HG02610 (cell line): Measurements from ENCODE around the gene DPH3.

Source experiments
- ATAC-seq: cut with Tn5 transposase; IDR thresholded peaks from one replicate; pipeline ENCODE4 v1.9.1; 2021; ENCODE audit warnings: mild to moderate bottlenecking, moderate library complexity; ENCODE audit not compliant: unreplicated experiment

DPH3 gene

DNA sequence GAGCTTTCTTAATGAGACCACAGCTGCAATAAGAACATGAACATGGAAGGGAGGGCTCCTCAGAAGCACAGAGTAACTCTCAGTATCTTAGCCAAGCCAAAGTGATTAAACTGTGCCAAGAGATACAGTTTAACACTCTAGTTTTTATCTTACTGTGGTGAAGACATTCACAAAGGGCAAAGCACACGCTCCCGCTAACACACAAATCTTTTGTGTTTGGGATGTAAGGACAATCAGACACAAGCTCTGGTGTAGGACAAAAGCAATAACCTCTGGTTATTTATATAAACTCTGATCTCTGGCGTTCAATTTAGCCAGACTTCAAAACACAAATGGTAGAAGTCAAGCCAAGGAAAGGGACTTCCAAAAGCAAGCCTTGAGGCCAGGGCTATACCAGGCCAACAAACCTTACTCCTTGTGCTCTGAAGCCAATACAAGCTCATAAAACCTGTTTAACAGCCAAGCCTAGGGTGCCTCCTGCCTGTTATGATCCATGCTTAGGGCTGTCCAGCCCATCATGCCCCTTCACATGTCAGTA is 27.8 kb downstream of the DPH3 start:
- no peak for ATAC-seq

DNA sequence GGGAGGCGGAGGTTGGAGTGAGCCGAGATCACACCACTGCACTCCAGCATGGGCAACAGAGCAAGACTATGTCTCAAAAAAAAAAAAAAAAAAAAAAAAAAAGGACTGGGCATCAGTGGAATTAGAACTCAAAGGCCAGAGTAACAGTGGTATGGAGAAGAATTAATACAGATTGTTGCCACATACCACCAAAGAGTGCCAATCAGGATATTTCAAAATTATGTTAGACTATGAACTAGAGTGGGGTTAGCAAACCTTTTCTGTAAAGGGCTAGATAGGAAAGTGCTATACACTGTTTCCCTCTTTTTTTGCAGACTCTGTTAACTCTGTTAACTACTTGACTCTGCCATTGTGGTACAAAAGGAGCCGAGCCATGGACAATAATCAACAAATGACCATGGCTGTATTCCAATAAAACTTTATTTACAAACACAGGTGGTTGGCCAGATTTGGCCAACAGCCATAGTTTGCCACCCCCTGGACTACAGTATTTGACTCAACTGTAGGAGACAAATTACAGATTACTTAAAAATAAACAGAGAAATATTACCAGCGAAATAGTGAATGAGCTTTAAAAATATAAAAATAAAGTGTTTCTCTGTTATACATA is 28.6 kb downstream of the DPH3 start:
- no peak for ATAC-seq

DNA sequence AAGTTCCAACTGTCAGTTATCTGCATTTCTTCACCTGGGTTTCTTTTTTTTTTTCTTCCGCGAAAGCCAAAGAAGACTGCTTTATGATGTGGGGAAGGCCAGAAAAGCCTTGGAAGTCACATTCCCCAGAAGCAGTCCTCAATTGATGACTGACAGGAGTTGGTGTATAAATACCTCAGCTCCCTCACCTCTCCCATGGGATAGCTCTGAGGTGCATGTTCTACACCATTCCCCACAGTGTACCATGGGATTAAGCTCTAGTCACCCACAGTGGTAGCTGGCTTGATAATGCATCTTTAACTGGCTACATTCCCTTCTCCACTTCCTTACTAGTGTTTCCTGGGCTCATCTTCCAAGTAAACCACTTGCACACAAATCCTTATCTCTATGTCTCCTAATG is 30.5 kb downstream of the DPH3 start:
- no peak for ATAC-seq

DNA sequence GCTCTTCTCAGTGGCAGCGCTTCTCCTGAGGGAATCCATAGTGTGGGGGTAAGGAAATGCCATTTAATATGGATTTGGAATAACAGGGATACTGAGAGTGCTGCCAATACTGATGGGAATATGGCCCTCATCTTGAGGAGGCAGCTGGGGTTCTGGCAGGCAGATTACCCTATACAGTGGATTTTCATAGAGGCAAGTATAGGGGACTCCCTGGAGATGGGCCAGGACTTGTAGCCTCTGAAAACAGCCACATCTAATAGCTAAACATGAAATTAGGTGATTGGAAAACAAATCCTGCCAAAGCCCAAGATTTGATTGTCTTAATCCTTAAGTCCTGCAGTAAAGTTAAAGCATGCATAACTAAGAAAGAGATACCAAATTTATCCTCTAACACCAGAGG is 30.9 kb downstream of the DPH3 start:
- no peak for ATAC-seq

DNA sequence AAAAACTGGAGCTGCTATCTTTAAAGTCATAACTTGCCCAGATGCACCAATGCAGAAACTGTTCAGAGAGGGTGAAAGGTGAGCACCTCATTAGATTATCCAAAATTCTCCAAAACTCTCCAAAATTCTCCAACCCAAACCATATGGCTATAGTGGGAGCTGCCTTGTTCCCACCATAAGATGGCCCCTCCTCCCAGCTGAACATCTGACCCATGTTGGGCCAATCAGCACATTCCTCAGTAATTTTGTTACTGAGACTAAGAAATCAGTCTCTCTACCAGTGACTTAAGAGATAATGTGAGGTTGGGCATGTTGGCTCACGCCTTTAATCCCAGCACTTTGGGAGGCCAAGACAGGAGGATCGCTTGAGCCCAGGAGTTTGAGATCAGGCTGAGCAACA is 32.8 kb downstream of the DPH3 start:
- ATAC-seq: no peak

DNA sequence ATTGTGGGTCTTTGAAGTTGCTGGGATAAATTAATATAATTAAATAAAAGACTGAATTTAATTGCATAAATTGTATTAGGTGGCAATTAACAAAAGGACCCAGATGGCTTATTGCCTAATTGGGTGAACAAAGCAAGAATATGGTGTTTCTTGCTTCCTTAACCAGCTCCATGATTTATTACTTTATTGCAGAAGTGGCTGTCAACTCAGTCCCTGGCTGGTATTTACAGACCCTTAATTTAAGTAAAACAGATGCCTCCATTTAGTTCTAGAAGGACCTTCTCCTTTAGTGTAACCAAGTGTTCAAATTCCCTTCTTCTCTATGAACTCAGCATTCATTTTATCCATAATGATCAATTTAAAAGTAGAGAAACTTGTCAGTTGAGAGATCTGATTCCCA is 35.1 kb downstream of the DPH3 start:
- no peak for ATAC-seq

DNA sequence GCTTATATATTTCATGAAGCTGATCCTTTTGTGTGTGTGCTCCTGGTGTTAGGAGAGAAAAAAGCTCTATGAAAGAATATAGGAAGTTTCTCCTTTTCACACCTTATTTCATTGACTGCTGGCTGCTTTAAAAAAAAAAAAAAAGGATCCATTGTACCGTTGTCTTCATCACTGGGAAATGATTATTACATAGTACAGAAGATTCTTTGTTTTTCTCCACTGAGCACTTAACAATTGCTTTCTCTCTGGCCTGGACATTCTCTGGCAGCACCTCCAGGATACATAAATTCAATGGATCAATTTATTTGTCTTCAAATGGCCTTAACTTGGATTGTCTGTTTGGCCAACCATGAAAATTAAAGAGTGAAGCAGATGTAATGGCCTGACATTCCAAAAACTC is 37.2 kb downstream of the DPH3 start:
- no peak for ATAC-seq

DNA sequence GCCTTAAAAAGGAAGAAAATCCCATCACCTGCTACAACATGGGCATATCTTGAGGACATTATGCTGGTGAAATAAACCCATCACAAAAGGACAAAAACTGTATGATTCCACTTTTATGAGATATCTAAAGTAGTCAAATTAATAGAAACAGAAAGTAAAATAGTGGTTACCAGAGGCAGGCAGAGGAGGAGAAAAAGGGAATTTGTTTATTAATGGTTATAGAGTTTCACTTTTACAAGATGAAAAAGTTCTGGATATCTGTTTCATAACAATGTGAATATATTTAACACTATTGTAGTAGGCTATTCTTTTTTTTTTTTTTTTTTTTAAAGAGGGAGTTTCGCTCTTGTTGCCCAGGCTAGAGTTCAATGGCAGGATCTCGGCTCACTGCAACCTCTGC is 40.4 kb downstream of the DPH3 start:
- ATAC-seq: no peak

DNA sequence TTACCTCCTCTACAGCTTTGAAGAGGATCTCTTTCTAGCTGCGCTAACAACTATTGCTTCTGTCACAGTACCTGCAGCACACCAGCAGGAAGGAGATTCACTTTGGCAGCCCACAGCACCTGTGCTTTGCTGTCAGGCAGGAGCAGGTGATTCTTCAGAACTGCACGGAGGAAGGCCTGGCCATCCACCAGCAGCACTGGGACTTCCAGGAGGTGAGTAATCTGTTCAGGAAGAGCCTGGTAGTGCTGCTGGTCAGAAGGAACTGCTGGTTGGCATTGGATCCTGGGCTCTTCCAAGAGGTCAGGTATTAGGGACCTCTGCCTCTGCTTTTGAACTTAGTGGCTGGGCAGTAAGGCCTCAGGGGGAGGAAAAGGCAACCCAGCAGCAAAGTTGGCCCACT is 42.2 kb downstream of the DPH3 start:
- no peak for ATAC-seq

DNA sequence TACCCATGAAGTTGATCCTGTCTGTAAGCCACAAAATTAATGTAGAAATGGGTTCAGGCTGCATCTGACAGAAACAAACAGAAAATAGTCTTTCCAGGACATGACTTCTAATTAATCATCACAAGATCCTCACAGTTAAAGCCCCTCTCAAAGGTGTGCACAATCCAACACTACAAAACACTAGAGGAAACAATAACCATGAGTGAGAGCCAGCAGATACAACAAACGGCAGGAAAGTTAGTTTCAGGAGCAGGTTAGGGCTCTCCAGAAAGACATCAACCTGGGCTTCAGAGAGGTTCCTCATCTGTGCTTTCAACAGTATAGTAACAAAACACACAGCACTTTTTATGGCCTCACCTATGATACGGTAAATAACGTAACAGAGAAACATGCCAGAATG is 42.8 kb downstream of the DPH3 start:
- ATAC-seq: no peak

DNA sequence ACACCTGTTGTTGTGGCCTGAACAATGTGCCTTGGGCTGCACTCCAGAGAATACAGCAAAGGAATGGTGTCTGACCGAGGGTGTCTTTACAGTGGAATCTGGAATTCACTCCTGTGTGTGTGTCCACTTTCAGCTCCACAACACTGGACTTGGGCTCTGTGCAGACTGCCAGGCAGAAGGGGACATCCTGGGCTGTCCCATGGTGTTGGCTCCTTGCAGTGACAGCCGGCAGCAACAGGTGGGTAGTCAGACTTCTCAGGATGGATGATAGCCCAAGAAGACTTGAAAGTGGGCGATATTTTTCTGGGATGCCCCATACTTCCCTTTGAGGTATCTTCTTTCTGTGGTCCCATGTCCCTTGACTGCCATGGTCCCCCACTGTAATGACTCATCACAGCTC is 45.0 kb downstream of the DPH3 start:
- ATAC-seq: no peak

DNA sequence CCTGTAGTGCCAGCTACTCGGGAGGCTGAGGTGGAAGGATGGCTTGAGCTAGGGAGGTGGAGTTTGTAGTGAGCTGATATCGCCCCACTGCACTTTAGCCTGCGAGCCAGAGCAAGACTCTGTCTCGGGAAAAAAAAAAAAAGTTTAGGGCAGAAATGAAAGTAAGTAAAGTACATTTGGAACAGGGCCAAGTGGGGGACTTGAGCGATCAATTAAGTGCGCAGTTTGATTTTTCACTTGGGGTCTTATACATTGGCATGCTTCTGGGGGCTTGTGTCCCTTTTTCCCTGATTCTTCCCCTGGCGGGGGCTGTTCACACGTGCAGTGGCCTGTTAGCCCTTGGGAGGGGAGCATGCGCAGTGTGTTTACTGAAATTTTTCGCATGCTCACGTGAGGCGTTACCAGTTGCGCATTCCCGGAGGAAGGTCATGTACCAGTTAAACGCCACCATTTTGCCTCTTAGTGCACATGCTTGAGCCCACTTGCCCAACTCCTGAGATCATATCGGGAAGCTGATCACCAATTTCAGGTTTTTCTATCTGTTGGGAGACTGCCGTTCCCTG is 48.3 kb downstream of the DPH3 start:
- ATAC-seq: no peak

DNA sequence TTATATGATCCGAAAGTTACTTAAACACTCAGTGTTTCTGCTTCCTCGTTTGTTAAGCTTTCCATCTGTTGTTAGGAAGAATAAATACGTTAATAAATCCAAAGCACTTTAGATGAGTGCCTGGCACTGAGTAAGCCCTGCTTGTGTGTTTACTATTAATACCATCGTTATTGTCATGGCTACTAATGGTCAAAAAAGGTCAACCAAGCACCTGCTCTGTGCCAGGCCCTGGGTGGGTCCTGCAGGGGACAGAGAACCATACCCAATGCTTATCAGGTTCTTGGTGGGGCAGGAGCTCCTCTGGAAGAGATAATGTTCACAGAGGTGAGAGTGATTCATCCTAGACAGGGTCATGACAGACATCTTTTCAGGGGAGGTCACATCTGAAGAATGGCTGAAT is 50.4 kb downstream of the DPH3 start:
- ATAC-seq: no peak

DNA sequence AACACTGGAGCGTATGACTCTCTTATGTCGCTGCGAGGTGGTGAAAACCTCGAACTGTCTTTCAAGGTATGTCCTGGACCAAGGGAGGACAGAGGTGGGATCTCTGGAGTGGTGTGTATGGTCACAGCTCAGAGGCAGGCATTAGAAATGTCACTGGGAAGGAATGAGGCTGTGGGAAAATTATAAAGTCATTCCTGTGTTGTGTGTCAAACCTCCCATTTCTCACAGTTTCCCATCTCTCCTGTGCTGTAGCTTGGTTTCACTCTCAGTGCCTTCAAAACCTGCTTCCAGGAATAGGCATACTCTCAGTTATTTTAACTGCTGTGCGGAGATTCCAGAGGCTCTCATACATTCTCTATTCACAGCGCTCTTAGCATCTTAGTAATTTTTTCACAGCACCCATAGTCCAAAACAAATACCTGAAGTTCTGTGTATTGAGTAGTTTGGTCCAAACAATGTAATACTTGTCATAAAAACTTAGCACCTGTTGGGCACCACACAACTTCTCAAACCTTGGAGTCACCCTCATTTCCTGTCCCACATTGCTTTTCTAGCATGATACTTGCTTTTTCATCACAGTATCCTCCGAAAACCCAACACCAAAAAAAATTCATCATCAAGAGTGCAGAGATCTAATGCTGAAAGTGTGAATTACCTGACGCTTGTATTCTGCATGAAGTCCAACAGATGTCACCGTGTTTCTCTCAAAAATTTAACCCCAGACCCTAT is 53.4 kb downstream of the DPH3 start:
- ATAC-seq: no peak
